NCI-H1092 treated with DMSO at 0.1 percent for 48 hours (cell line): ENCODE data around the gene GCDH.
"Not testable (repeated sequence)": the region's sequence is repeated elsewhere in the genome, so short reads cannot be mapped to it uniquely, and the experiment has no call there.

Source experiments
- DNase-seq: peaks from one replicate; lab custom pipeline; 2025; lab: John Stamatoyannopoulos, UW

Gene GCDH

GRCh38 chr19:12890787-12891552 lies at the start of gene GCDH:
GCDH (plus strand) TSS chr19:12891160; CDS start chr19:12891305, 145 bp downstream.
- DNase-seq: peak; percentile 99

- DNase-seq: no peak
Measured at GRCh38 chr19:12842511-12842910, 48.4 kb upstream of the GCDH start.

GRCh38 chr19:12843328-12843727 lies 47.6 kb upstream of the GCDH start:
- DNase-seq: no peak

GRCh38 chr19:12843999-12844732 lies 46.8 kb upstream of the GCDH start:
- DNase-seq: no peak

- DNase-seq: not testable (repeated sequence)
Measured at GRCh38 chr19:12846613-12847012, 44.3 kb upstream of the GCDH start.

- DNase-seq: peak; percentile 65
Measured at GRCh38 chr19:12847159-12848139, 43.5 kb upstream of the GCDH start.

- DNase-seq: no peak
Measured at GRCh38 chr19:12856653-12857052, 34.3 kb upstream of the GCDH start.

- no peak for DNase-seq
Measured at GRCh38 chr19:12858041-12858928, 32.7 kb upstream of the GCDH start.

- no peak for DNase-seq
Measured at GRCh38 chr19:12859546-12859945, 31.4 kb upstream of the GCDH start.

- no peak for DNase-seq
Measured at GRCh38 chr19:12864143-12864542, 26.8 kb upstream of the GCDH start.

- no peak for DNase-seq
Measured at GRCh38 chr19:12864721-12865715, 25.9 kb upstream of the GCDH start.

GRCh38 chr19:12865746-12866415 lies 25.1 kb upstream of the GCDH start:
- DNase-seq: no peak

- no peak for DNase-seq
Measured at GRCh38 chr19:12866416-12867119, 24.4 kb upstream of the GCDH start.

GRCh38 chr19:12867120-12868099 lies 23.6 kb upstream of the GCDH start:
- no peak for DNase-seq

GRCh38 chr19:12868540-12869112 lies 22.3 kb upstream of the GCDH start:
- DNase-seq: no peak

GRCh38 chr19:12871681-12872080 lies 19.3 kb upstream of the GCDH start:
- no peak for DNase-seq

- DNase-seq: no peak
Measured at GRCh38 chr19:12872255-12872654, 18.7 kb upstream of the GCDH start.
